IPS-18c (cell line): Measurements from ENCODE around the gene HOXB2.
"Not testable (repeated sequence)": the region's sequence is repeated elsewhere in the genome, so short reads cannot be mapped to it uniquely, and the experiment has no call there.

ENCODE experiments used
- H3K4me3 ChIP-seq: 2 replicates; pipeline ENCODE4 v1.7.0; 2013; ENCODE audit warnings: low read depth, mild to moderate bottlenecking, low read length, moderate library complexity; ENCODE audit not compliant: insufficient read depth
- H3K9me3 ChIP-seq: one replicate; pipeline ENCODE4 v1.6.1; 2013; ENCODE audit warnings: mild to moderate bottlenecking, low read length, moderate library complexity; ENCODE audit not compliant: control insufficient read depth, insufficient read depth

HOXB2 gene

GRCh38 chr17:48537316-48537715, 7.6 kb downstream of the HOXB2 start:
- Histone ChIP-seq H3K9me3 (no peaks in the 10 kb centered on the region), H3K4me3 (no peak overlapping the region)

- H3K9me3 ChIP-seq, H3K4me3 ChIP-seq: not testable (repeated sequence)
Measured at GRCh38 chr17:48535793-48536559, 8.9 kb downstream of the HOXB2 start.

GRCh38 chr17:48532261-48532660, 12.6 kb downstream of the HOXB2 start:
- Histone ChIP-seq H3K4me3 (no peak overlapping the region), H3K9me3 (no peaks in the 10 kb centered on the region)

GRCh38 chr17:48530887-48531272, 14.0 kb downstream of the HOXB2 start, which contains the start of gene HOXB1:
HOXB1 (minus strand) TSS chr17:48531011; CDS start chr17:48530904, 107 bp downstream.
- H3K4me3 ChIP-seq, result peak within 1 kb of the TSS; percentile 32; the same call in 1 of the 2 replicates

GRCh38 chr17:48530208-48530886, 14.6 kb downstream of the HOXB2 start:
- peak overlapping the region; percentile 32; the same call in 1 of the 2 replicates for H3K4me3 ChIP-seq
- no peaks in the 10 kb centered on the region for H3K9me3 ChIP-seq

More at GRCh38 chr17:48530887-48531272, 14.0 kb downstream of the HOXB2 start, which contains the start of gene HOXB1:
- H3K9me3 ChIP-seq, result no peaks in the 10 kb centered on the region

GRCh38 chr17:48529683-48530009, 15.3 kb downstream of the HOXB2 start:
- Histone ChIP-seq H3K9me3 (no peaks in the 10 kb centered on the region), H3K4me3 (no peak overlapping the region; the same call in 1 of the 2 replicates)

- Histone ChIP-seq H3K9me3 (no peaks in the 10 kb centered on the region), H3K4me3 (no peak overlapping the region)
Measured at GRCh38 chr17:48528936-48529682, 15.8 kb downstream of the HOXB2 start.

- Histone ChIP-seq H3K4me3 (no peak overlapping the region), H3K9me3 (no peaks in the 10 kb centered on the region)
Measured at GRCh38 chr17:48528153-48528935, 16.6 kb downstream of the HOXB2 start.

GRCh38 chr17:48527547-48527932, 17.4 kb downstream of the HOXB2 start:
- peak overlapping the region; percentile 40 for H3K4me3 ChIP-seq
- no peaks in the 10 kb centered on the region for H3K9me3 ChIP-seq

GRCh38 chr17:48526608-48527546, 18.0 kb downstream of the HOXB2 start:
- Histone ChIP-seq H3K9me3 (no peaks in the 10 kb centered on the region), H3K4me3 (peak overlapping the region; percentile 40)

GRCh38 chr17:48523010-48523409, 21.9 kb downstream of the HOXB2 start:
- Histone ChIP-seq H3K9me3 (no peaks in the 10 kb centered on the region), H3K4me3 (no peak overlapping the region)

- no peak overlapping the region for H3K4me3 ChIP-seq
Measured at GRCh38 chr17:48522031-48522653, 22.8 kb downstream of the HOXB2 start.

GRCh38 chr17:48520631-48521079, 24.3 kb downstream of the HOXB2 start:
- Histone ChIP-seq H3K9me3 (no peaks in the 10 kb centered on the region), H3K4me3 (no peak overlapping the region)

More at GRCh38 chr17:48522031-48522653, 22.8 kb downstream of the HOXB2 start:
- H3K9me3 ChIP-seq, result no peaks in the 10 kb centered on the region

GRCh38 chr17:48519427-48519826, 25.5 kb downstream of the HOXB2 start:
- Histone ChIP-seq H3K4me3 (no peak overlapping the region), H3K9me3 (no peaks in the 10 kb centered on the region)

- Histone ChIP-seq H3K9me3 (no peaks in the 10 kb centered on the region), H3K4me3 (no peak overlapping the region)
Measured at GRCh38 chr17:48517478-48517877, 27.4 kb downstream of the HOXB2 start.
